Activated CD4-positive, alpha-beta T cell treated with anti-CD3 and anti-CD28 coated beads, Interleukin-2, amount 50 U/mL, for 1 hour (primary cell): ENCODE results near the gene KREMEN2.
"Not testable (repeated sequence)": the region's sequence is repeated elsewhere in the genome, so short reads cannot be mapped to it uniquely, and the experiment has no call there.

Experiments
- DNase-seq: peaks from one replicate; pipeline ENCODE4 v3.0.0-alpha.2; 2020

KREMEN2 gene

DNA sequence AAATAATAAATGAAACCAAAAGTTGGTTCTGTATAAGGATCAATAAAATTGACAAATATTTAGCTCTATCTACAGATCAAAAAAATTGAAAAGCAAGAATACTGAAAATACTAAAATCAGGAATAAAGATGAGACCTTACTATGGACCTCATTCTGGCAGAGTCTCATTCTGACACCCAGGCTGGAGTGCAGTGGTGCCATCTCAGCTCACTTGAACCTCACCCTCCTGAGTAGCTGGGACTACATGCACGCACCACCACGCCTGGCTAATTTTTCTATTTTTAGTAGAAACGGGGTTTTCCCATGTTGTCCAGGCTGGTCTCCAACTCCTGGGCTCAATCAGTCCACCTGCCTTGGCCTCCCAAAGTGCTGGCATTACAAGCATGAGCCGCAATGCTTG is 22.0 kb upstream of the KREMEN2 start:
- no peak for DNase-seq

DNA sequence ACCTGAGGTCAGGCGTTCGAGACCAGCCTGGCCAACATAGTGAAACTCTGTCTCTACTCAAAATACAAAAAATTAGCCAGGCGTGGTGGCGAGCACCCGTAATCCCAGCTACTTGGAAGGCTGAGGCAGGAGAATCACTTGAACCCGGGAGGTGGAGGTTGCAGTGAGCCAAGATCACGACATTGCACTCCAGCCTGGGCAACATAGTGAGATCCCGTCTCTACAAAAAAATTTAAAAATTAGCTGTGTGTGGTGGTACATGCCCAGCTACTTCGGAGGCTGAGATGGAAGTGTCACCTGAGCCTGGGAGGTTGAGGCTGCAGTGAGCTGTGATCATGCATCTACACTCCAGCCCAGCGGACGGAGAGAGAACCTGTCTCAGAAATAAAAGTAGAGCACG is 20.4 kb upstream of the KREMEN2 start:
- DNase-seq: not testable (repeated sequence)

DNA sequence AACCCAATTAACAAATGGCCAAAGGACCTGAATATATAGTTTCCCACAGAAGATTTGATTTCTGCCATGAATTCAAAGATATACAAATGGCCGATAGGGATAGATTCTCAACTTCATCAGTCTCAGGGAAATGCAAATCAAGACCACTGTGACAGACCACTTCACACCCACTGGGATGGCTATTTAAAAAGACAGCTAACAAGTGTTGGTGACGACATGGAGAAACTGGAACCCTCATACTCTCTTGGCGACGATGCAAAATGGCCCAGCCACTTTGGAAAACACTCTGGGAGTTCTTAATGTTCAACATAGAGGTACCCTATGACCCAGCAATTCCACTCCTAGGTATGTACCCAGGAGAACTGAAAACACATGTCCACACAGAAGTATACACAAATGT is 17.4 kb upstream of the KREMEN2 start:
- DNase-seq: no peak

DNA sequence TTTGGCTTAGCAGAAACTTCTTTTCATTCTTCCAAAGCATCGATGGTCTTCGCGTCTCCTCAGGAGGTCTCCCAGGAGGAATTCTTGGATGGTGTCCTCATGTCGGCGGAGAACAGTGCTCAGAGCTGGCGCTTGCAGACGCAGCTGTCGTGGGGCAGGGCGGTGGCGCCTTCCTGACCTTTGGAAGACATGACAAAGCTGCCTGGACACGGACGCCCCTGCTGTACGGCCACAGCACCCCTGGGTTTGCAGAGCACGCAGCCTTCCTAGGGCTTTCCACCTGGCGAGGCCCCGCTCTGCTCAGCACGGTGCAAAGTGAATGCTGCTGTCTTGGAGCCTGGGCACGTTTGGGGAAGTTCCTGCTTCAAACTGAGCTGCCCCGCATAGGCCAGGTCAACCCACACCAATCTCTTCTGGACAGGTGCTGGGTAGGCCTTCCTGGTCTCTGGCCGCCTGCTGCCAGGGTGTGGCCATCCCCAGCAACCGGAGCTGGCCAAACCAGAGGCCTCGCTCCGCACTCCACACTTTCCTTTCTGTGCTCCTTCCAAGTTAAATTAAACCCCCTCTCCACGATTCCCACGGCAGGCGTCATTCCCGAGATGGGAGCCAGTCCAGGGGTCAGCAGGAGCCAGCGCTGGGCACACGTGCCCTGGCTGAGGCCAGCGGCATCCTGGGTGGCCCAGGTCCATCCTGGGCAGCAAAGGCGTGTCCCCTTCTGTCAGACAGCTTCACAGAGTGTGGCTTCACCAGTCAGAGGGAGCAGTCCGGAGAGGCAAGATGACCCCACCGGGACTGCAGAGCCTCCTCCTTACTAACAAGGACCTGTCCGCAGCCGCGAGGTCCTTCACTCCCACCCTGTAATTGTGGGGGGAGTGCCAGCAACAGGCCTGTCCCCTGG is 15.0 kb upstream of the KREMEN2 start:
- no peak for DNase-seq

DNA sequence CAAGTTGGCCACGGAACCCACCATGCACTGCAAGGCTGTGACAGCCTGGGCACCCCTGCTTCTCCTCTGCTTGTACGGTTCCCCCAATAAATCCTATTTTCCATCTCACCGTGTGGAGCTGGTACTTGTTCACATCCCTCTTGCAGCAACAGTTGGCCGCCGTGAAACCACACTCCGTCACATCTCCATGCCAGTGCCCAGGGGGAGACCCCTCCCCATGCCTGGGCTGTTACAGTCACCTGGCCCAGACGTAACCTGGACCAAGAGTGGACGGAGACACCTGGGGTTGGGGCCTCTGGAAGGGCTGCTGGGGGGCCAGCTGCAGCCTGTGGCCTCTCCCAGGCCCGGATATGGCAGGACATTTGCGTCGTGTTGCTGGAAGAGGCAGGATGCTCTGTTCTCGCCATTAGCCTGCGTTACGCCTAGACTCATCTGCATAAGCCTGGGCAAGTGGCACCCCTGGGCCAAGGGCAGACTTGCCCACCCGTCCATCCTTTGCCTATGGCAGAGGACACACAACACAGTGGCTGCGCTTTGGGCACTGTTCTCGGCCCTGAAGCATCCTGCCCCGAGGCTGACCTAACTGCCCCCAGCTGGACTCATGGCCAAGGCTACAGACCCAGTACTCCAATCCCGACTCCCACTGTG is 14.2 kb upstream of the KREMEN2 start:
- DNase-seq: no peak

DNA sequence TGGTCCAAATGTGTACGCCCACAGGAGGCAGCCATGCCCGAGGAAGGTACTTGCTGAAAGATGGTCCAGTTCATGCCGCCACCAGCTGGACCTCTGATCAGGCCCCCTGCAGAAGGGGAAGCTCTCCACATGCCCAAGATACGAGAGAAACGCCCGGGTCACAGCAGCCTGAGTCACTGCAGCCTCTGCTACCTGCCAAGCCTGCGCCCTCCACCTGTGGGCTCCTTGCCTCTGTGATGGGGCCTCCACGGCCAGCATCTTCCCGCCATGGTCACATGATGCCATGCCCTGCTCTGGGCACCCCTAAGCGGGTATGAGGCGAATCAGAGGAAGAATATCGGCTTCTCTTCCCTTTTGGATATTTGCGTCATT is 13.7 kb upstream of the KREMEN2 start:
- no peak for DNase-seq

DNA sequence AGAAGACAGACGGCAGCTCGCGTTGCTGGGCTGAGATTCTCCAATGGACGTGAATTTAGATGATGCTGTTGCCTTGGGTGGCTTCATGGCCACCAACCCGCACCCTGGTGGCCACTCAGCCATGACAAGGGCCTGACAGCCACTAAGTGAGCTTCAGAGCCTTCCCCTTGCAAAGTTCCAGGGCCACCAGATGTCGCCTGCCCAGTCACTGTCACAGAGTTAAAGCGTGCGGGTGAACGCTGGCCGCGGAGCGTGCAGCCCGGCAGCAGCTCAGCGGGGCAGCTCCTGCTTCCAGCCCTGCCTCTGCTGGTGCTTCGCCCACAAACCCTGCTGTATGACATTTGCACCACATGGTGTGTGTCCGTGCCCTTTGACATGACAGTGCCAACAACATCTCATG is 13.3 kb upstream of the KREMEN2 start:
- DNase-seq: no peak

DNA sequence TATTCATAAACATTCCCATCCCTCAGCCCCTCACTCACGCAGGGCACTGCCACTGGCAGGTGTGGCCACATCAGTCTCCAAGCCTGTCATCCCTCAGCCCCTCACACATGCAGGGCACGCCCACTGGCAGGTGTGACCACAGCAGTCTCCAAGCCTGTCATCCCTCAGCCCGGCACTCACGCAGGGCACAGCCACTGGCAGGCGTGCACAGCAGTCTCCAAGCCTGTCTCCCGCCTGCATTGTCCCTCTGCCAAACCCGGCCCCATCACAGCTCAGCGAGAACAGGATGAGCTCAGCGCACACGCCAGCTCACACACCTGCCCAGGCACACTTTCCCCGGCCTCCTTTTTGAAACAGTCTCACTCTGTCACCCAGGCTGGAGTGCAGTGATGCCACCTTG is 11.4 kb upstream of the KREMEN2 start:
- no peak for DNase-seq

DNA sequence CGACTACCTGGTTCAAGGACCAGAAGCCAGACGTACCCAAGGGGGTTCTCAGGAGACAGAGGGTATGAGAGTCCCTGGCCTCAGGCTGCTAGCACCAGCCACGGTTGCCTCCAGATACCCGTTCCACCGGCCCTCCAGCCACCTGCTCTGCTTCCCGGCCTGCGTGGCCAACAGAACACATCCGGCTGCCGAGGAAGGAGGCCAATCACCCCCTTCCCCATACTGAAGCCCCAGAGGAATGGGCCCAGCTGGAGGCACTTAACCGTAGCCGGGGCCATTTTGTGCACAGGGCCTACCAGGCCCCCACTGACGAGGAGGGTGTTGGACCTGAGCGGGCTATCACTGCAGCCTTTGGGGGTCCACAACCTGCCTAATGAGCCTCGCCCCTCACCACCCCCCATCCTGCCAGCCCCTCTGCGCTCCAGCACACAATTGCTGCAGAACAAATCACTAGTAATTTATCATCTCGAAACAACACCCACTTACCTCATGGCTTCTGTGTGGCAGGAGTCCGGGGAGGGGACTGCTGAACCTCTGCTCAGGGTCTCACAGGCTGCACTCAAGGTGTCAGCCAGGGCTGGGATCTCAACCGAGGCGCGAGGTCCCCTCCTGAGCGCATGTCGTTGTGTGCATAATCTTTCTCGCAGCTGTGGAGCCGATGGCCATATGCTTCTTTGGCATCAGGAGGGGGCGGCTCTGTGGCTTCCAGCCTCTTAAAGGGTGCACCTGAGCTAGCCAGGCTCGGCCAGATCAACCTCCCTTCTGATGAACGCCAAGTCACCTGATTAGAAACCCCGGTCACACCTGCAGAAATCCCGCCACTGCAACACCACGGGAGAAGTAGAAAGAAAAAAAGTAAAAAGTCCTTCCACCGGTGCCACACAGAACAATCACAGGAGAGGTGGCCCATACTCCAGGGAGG is 10.1 kb upstream of the KREMEN2 start:
- DNase-seq: no peak

DNA sequence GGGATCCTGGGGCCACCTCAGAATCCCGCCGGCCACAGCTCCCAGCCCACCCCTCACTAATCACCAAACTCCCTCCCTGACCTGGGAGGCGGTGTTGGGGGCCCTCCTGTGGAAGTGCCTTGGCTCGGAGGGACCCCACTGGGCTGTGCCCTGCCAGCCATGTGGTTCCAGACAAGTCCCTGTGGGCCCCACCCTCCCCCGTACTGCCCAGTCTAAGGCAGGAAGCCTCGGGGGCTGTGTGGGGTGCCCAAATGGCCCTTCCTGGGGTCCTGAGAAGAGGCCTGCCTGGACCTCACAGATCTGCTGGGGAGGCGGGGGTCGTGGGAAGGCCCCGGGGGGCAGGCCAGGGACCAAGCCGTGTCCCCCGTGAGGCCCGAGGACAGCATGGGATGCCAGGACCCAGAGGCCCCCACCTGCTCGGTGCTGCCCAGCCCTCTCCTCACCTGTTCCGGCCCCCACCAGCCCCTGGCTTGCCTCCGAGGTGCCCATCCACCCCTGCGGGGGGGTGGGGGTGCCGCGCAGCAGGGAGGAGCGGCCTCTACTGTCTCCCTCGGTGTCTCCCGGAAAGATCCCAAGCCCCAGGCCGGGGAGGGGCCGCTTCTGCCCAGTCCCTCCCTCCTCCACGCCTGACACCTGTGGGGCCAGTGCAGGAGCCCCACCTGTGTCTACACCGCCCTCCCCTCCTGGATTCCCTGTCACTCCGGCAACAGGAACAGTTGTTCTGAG is 9.3 kb upstream of the KREMEN2 start:
- no peak for DNase-seq

DNA sequence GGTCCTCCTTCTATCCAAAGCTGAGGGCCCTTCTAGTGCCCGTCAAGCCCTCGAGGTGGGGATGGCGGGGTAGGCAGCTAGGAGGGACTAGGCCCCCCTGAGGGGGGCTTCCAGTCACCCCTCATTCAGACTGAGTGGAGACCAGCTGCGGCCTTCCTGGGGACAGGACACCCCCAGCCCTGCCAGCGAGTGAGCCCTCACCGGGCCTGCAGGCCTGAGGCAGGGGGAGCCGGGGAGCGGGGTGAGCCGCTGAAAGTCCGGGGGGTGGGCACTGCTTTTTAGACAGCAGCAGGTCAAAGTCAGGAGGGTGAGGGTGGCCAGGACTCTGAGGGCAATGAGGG is 8.7 kb upstream of the KREMEN2 start:
- DNase-seq: no peak

DNA sequence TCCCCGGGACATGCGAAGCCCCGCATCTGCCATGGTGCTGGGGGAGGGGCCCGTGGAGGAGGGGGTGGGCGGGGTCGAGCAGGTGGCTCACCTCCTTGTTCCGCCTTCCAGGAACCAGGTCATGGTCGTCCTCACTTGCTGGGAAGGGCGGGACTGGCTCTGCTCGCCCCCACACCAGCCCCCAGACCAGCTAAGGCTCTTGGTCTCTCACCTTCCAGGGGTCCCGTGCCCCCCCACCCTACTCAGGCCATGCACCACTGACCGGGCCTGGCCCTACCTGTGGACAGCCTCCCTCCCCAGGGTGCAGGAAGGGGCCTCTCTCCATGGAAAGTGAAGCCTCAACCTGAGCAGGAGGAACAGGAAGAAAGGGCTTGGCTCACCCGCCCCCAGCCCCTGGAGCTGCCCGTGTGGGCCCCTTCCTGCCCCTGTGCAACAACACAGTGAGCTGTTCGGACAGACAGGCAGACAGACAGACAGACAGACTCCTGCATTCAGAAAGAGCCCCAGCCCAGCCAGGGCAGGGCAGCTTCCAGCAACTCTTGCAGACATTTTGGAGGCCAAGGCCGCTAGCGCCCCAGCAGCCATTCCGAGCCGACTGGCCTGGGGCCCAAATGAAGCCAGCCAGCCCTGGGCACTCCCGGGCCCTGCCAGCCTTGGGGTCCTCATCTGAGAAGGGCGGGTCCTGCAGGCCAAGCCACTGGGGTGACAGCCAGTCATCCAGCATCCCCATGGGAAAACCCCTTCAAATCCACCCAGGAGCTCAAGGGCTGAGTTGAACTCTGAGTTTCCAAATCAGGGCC is 8.1 kb upstream of the KREMEN2 start:
- no peak for DNase-seq

DNA sequence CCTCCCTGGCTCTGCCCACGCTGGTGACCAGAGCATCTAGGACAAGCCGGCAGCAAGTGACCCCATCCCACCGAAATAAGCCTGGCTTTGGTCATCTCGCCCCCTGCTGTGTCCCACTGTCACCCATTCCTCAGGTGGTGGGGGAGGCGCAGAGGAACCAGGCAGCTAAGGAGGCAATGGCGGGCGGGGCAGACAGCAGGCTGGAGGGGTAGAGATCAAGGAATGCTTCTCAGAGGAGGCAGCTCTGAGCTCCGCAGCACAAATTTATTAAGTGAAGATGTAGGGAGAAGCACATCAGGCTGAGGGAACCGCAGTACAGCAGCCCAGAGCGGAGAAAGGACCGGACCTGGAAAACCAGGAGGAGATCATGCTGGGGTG is 7.5 kb upstream of the KREMEN2 start:
- no peak for DNase-seq

DNA sequence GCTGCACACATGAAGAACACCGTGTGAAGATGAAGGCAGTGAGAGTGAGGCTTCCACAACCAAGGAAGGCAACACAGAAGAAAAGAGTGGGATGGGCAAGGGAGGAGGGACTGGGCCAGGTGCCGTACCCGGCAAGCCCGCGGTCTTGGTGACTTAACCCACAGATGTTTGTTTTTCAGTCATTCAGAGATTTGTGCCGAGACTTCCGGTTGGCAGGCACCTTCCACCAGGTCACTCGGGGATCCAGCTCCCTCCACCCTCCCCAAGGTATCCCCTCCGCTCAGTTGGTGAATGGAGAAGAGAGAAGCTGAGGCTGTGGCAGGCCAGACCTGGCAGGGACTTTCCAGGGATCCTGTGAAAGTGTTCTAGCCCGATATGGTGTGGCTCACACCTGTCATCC is 4.9 kb upstream of the KREMEN2 start:
- no peak for DNase-seq

DNA sequence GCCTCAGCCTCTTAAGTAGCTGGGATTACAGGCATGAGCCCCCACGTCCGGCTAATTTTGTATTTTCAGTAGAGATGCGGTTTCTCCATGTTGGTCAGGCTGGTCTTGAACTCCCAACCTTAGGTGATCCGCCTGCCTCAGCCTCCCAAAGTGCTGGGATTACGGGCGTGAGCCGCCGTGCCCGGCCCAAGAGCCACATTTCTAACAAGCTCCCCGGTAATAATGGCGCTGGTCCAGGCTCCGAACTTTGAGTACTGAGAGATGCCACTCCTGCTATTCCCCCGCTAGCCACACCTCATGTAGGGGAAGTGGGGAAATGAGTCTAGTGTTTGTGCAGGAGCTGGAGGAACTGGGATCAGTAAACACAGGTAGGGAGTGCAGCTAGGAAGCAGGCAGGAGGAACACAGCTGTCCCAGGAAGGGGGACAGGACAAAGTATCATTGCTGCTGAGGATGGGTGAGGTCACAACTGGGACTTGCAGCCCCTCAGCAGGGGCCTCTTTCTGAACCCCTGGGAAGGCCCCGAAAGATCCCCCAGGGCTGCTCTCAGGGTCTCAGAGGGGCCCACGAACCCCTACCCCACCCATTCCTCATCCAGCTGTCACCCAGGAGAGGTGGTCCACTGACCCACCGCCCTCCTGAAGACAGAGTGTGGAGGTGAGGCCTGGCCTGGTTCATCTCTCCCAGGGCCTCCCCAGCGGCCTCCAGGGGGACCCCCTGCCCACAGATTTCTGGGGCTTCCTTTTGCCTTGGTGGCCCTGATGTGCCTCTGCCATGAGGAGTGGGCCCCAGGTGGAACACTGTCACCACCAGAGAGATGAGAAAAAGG is 3.7 kb upstream of the KREMEN2 start:
- DNase-seq: no peak

DNA sequence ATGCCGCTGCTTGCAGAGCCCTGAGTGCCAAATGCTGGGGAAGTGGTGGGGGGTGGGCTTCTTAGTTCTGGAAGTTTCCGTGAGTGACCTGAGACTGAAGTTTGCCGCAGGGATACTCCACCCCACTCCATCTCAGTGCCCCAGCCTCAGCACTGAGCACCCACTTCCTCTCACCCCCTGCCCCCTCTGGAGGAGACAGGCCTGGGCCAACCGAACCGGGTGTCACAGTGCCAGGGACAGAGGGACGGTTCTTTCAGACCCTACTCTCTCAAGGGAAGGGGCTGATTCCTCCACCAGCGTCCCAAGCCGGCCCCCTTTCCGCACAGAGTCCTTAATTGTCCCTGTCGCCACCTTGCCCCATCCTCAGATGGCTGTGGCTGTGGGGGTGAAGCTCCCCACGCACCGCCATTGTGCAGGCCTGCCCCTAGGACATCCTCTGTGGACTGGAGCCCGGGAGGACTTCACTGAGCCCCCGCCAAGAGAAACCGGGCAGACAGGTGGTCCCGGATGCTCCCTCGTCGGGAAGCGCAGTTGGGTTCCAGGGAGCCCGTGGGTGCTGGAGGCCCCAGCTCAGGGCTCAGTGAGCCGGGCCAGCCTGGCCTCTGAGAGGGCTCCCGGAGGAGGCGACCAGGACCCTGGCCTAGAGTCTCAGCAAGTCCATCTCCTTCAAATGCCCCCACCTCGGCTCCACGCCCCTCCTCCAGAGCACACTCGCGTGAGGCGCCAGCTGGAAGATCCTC is 1.6 kb upstream of the KREMEN2 start:
- DNase-seq: no peak

DNA sequence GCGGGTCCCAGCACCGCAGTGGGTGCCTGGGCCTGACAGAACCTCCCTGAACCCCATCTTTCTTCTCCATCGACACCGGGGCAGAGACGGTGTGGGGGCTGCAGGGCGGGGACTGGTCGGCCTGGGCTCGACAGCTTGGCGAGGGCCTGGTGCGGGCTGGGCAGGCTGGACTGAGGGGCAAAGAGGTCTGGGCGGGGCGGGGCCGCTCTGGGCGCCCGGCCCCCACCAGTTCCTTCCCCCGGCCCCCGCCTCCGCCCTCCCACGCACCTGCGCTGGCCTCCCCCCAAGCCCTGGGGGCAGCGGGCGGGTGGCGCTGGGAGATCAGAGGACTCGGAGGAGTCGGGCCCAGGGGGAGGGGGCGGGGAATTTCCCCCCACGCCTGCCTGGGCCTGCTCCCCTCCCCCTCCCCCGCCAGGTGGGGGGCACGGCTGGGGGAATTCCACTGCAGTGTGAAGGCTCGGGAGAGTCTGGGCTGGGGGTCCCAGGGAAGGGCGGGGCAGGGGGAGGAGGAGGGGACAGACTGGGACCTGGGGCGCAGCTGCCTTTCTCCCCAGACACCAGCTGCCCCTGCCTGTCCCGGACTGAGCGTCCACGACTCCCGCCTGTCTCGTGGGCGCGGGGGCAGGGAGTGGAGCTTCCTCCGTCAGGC is 877 bp upstream of the KREMEN2 start:
- no peak for DNase-seq

DNA sequence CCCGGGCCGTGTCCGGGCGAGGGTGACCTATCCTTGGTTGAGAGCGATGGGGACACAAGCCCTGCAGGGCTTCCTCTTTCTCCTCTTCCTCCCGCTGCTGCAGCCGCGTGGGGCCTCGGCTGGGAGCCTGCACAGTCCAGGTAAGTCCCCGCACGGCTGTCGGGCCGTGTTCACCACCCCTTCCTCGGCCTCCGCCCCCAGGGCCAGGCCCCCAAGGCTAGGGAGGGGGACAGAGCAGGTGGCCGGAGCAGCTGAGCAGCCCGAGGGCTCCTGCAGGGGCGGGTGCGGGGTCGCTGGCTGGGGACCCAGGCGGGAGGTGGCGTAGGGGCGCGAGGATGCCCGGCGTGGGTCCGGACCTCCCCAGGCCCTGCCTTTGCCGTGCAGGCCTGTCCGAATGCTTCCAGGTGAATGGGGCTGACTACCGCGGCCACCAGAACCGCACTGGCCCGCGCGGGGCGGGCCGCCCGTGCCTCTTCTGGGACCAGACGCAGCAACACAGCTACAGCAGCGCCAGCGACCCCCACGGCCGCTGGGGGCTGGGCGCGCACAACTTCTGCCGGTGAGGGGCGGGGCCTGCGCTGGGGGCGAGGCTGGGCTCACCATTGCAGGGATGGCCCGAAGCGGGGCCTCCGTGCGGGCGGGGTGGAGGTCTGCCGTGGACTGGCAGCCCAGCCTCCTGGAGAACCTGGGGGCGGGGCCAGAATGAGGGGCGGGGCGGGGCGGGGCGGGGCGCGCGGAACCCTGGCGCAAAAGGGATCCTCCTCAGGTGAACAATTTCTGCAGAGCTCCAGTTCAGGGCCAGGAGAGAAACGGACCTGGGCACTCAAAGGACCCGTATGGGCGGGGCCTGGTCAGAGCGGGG is 631 bp downstream of the KREMEN2 start:
- peak; percentile 53 for DNase-seq
